K562 (cell line): ENCODE results near the gene PIMREG. TPM values are rescaled to one million over a fixed set of nuclear protein-coding genes. Genes with fewer than 3 reads are reported as not detected.

Experiments used
- MEF2D ChIP-seq: conservative IDR thresholded peaks from 2 replicates; pipeline ENCODE4 v1.6.1; 2016; ENCODE audit warnings: low read depth, missing genetic modification characterization, missing compliant biosample characterization
- PHTF2 ChIP-seq: fragments of 250-450 bp; sonication (Bioruptor Pico); IDR thresholded peaks from 2 replicates; pipeline ENCODE4 v1.5.0; 2021; ENCODE audit warnings: mild to moderate bottlenecking
- SREBF2 ChIP-seq: sonication (generic); formaldehyde crosslinking; IDR thresholded peaks from 2 replicates; pipeline ENCODE4 v1.4.0; 2020; ENCODE audit warnings: mild to moderate bottlenecking, missing genetic modification reagents
- ZNF197 ChIP-seq: fragments of 200-800 bp; sonication (Bioruptor generic); IDR thresholded peaks from 2 replicates; pipeline ENCODE4 v1.6.1; 2016; ENCODE audit warnings: low read depth, missing genetic modification characterization, missing compliant biosample characterization
- ZNF316 ChIP-seq: fragments of 450-650 bp; IDR thresholded peaks from 2 replicates; pipeline ENCODE4 v1.6.1; 2016
- ZNF57 ChIP-seq: fragments of 450-650 bp; formaldehyde crosslinking; IDR thresholded peaks from 2 replicates; pipeline ENCODE4 v1.4.0; 2020; ENCODE audit warnings: mild to moderate bottlenecking, moderate library complexity
- polyA plus RNA-seq, 8 experiments: library from polyadenylated mRNA; depleted of rRNA in 4 of 8; stranded (reverse) in 5 of 8; unstranded in 3 of 8; fragments of >200 nt; fragmentation: Nextera tagmentation in 2 of 8; fragmentation: Illumina TruSeq in 1 of 8; extraction: Ambion mirVana in 2 of 8; extraction: Trizol in 1 of 8; gene quantifications; 2 replicates each; pipeline versions ENCODE4 v1.2.1 to v1.2.3, GENCODE V29; 2011 to 2014; ENCODE audit warnings: inconsistent platforms in 1 of 8, missing spikeins in 1 of 8
- total RNA-seq, 7 experiments: library from RNA; depleted of rRNA in 6 of 7; stranded (reverse); fragments of >200 nt in 6 of 7; fragmentation: Illumina TruSeq in 2 of 7; extraction: Trizol in 2 of 7; gene quantifications; 2 replicates each; pipeline versions ENCODE4 v1.2.1 to v1.2.3, GENCODE V29; 2011 to 2021; ENCODE audit warnings: low replicate concordance in 1 of 7
- TF ChIP-seq, protein P1 (sequence below): fragments of 200-600 bp; sonication (generic); IDR thresholded peaks from one replicate; pipeline ENCODE4 v1.6.1; 2012; ENCODE audit warnings: mild to moderate bottlenecking, low read depth, low read length, inconsistent platforms
- TF ChIP-seq, protein P2 (sequence below): sonication (generic); formaldehyde crosslinking; IDR thresholded peaks from 2 replicates; pipeline ENCODE4 v1.8.1; 2023; ENCODE audit warnings: missing genetic modification reagents, mild to moderate bottlenecking, borderline replicate concordance
- TF ChIP-seq, protein P3 (sequence below): fragments of 450-650 bp; IDR thresholded peaks from 2 replicates; pipeline ENCODE4 v1.6.1; 2017; ENCODE audit warnings: mild to moderate bottlenecking, moderate library complexity

The PIMREG gene
- total and polyA plus RNA-seq, 9 of the 15 experiments (the other 6 are each of a cell fraction or from before 2014, with no cell fraction given): 1.1 to 16.7 (median 9.4) TPM

DNA sequence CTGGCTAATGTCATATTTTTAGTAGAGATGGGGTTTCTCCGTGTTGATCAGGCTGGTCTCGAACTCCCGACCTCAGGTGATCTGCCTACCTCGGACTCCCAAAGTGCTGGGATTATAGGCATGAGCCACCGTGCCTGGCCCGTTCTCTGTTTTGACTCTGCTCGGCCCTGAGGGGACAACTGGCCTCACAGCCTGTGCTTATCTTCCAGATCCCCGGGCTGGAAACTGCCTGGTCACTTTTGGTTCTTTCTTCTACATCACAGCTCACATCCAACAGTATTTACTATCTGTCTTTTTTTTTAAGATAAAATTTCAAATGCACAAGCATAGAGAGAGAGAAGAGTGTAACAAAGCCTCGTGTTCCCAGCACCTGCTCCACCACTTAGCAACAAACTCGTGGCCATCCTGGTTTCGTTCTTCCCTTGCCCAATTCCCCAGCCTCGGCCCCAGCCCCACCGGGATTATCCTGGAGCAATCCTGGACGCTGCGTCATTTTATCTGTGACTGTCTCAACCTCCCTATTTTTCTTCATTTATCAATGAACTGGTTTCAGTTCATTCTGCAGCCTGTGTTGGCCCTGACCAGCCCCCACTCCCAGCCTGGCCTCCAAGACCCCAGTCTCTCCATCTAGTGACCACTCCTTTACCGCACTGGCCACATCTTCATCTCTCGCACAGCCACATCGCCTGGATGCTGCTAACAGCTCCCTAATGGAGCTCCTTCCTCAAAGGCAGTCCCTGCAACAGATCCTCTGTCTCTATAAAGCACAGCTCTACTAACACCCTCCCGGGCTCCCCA is 21.1 kb downstream of the PIMREG start (continued):
- TF ChIP-seq, protein P1, sequence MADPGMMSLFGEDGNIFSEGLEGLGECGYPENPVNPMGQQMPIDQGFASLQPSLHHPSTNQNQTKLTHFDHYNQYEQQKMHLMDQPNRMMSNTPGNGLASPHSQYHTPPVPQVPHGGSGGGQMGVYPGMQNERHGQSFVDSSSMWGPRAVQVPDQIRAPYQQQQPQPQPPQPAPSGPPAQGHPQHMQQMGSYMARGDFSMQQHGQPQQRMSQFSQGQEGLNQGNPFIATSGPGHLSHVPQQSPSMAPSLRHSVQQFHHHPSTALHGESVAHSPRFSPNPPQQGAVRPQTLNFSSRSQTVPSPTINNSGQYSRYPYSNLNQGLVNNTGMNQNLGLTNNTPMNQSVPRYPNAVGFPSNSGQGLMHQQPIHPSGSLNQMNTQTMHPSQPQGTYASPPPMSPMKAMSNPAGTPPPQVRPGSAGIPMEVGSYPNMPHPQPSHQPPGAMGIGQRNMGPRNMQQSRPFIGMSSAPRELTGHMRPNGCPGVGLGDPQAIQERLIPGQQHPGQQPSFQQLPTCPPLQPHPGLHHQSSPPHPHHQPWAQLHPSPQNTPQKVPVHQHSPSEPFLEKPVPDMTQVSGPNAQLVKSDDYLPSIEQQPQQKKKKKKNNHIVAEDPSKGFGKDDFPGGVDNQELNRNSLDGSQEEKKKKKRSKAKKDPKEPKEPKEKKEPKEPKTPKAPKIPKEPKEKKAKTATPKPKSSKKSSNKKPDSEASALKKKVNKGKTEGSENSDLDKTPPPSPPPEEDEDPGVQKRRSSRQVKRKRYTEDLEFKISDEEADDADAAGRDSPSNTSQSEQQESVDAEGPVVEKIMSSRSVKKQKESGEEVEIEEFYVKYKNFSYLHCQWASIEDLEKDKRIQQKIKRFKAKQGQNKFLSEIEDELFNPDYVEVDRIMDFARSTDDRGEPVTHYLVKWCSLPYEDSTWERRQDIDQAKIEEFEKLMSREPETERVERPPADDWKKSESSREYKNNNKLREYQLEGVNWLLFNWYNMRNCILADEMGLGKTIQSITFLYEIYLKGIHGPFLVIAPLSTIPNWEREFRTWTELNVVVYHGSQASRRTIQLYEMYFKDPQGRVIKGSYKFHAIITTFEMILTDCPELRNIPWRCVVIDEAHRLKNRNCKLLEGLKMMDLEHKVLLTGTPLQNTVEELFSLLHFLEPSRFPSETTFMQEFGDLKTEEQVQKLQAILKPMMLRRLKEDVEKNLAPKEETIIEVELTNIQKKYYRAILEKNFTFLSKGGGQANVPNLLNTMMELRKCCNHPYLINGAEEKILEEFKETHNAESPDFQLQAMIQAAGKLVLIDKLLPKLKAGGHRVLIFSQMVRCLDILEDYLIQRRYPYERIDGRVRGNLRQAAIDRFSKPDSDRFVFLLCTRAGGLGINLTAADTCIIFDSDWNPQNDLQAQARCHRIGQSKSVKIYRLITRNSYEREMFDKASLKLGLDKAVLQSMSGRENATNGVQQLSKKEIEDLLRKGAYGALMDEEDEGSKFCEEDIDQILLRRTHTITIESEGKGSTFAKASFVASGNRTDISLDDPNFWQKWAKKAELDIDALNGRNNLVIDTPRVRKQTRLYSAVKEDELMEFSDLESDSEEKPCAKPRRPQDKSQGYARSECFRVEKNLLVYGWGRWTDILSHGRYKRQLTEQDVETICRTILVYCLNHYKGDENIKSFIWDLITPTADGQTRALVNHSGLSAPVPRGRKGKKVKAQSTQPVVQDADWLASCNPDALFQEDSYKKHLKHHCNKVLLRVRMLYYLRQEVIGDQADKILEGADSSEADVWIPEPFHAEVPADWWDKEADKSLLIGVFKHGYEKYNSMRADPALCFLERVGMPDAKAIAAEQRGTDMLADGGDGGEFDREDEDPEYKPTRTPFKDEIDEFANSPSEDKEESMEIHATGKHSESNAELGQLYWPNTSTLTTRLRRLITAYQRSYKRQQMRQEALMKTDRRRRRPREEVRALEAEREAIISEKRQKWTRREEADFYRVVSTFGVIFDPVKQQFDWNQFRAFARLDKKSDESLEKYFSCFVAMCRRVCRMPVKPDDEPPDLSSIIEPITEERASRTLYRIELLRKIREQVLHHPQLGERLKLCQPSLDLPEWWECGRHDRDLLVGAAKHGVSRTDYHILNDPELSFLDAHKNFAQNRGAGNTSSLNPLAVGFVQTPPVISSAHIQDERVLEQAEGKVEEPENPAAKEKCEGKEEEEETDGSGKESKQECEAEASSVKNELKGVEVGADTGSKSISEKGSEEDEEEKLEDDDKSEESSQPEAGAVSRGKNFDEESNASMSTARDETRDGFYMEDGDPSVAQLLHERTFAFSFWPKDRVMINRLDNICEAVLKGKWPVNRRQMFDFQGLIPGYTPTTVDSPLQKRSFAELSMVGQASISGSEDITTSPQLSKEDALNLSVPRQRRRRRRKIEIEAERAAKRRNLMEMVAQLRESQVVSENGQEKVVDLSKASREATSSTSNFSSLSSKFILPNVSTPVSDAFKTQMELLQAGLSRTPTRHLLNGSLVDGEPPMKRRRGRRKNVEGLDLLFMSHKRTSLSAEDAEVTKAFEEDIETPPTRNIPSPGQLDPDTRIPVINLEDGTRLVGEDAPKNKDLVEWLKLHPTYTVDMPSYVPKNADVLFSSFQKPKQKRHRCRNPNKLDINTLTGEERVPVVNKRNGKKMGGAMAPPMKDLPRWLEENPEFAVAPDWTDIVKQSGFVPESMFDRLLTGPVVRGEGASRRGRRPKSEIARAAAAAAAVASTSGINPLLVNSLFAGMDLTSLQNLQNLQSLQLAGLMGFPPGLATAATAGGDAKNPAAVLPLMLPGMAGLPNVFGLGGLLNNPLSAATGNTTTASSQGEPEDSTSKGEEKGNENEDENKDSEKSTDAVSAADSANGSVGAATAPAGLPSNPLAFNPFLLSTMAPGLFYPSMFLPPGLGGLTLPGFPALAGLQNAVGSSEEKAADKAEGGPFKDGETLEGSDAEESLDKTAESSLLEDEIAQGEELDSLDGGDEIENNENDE: no peak
- TF ChIP-seq ZNF197 (CRISPR knock-in tag) (no peak), ZNF57 (CRISPR knock-in tag) (no peak), MEF2D (no peak), PHTF2 (no peak), ZNF316 (no peak), SREBF2 (CRISPR knock-in tag) (no peak)
- TF ChIP-seq, protein P2, sequence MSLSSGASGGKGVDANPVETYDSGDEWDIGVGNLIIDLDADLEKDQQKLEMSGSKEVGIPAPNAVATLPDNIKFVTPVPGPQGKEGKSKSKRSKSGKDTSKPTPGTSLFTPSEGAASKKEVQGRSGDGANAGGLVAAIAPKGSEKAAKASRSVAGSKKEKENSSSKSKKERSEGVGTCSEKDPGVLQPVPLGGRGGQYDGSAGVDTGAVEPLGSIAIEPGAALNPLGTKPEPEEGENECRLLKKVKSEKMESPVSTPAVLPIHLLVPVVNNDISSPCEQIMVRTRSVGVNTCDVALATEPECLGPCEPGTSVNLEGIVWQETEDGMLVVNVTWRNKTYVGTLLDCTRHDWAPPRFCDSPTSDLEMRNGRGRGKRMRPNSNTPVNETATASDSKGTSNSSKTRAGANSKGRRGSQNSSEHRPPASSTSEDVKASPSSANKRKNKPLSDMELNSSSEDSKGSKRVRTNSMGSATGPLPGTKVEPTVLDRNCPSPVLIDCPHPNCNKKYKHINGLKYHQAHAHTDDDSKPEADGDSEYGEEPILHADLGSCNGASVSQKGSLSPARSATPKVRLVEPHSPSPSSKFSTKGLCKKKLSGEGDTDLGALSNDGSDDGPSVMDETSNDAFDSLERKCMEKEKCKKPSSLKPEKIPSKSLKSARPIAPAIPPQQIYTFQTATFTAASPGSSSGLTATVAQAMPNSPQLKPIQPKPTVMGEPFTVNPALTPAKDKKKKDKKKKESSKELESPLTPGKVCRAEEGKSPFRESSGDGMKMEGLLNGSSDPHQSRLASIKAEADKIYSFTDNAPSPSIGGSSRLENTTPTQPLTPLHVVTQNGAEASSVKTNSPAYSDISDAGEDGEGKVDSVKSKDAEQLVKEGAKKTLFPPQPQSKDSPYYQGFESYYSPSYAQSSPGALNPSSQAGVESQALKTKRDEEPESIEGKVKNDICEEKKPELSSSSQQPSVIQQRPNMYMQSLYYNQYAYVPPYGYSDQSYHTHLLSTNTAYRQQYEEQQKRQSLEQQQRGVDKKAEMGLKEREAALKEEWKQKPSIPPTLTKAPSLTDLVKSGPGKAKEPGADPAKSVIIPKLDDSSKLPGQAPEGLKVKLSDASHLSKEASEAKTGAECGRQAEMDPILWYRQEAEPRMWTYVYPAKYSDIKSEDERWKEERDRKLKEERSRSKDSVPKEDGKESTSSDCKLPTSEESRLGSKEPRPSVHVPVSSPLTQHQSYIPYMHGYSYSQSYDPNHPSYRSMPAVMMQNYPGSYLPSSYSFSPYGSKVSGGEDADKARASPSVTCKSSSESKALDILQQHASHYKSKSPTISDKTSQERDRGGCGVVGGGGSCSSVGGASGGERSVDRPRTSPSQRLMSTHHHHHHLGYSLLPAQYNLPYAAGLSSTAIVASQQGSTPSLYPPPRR (CRISPR knock-in tag): no peak
- TF ChIP-seq, protein P3, sequence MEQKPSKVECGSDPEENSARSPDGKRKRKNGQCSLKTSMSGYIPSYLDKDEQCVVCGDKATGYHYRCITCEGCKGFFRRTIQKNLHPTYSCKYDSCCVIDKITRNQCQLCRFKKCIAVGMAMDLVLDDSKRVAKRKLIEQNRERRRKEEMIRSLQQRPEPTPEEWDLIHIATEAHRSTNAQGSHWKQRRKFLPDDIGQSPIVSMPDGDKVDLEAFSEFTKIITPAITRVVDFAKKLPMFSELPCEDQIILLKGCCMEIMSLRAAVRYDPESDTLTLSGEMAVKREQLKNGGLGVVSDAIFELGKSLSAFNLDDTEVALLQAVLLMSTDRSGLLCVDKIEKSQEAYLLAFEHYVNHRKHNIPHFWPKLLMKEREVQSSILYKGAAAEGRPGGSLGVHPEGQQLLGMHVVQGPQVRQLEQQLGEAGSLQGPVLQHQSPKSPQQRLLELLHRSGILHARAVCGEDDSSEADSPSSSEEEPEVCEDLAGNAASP: no peak
